ENCODE data around the gene TNIK.
"Not testable (repeated sequence)": the region's sequence is repeated elsewhere in the genome, so short reads cannot be mapped to it uniquely, and the experiment has no call there.

Gene TNIK

GRCh38 chr3:171383206-171384018, 76.8 kb downstream of the TNIK start:
- no peak for DNase-seq

GRCh38 chr3:171382347-171382746, 77.9 kb downstream of the TNIK start:
- not testable (repeated sequence) for DNase-seq

GRCh38 chr3:171380711-171381425, 79.3 kb downstream of the TNIK start:
- no peak for DNase-seq

DNA sequence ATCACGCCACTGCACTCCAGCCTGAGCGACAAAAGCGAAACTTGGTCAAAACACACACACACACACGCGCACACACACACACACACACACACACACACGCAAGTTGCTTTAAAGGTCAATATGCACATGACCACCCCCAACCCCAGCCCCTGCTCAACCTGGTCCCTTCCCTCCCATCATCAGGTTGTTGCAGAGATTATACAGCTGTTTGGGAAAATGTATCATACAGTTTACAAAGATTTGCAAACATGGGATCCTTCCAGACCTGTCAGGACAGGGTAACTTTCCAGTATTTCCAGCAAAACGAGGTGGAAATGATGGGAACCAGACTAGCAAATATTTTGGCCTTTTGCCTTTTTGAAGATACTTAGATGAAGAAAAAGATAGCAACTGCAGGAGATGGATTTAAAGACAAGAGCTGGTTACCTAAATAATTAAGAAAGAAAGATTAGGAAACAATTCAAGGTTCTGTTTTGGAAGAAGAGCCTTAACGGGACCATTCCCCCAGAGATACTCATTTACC, 80.2 kb downstream of the TNIK start:
- DNase-seq = no peak

DNA sequence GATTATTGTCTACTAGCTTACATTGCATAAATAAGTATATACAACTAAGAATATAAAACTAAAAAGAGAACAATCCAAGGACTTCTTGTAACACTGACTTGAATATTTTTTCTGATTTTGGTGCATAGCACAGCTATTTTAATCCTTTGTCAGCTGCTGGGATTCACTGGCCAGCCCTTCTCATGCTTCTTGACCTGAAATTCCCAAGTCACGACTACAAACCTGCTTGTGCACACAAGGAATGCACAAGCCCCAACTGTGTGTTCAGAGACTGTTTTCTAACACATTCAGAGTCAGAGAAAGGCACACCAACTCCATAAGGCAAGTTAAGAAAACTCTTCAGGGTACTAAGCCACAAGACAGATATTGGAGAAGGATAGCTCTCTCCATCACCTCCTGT, 80.9 kb downstream of the TNIK start:
- no peak for DNase-seq

DNA sequence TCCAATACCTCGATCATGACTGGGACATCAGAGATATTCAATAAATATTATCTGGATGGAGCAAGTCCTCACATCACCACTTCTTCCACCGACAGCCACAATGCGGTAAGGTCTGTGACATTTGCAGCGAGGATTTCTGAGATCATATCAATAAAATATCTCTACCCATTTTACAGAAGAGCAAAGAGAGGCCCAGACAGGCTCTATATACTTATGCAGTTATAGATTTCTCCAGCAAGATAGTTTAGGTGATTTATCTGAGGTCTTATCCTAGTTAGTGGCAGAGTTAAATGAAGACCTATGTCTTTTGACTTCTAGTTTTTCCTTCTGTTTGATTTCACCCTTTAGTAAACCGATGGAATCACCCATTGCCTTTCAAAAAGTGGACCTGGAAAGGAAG, 81.6 kb downstream of the TNIK start:
- DNase-seq = no peak

GRCh38 chr3:171377859-171378258, 82.3 kb downstream of the TNIK start:
- DNase-seq = no peak

GRCh38 chr3:171376596-171376947, 83.6 kb downstream of the TNIK start:
- no peak for DNase-seq

DNA sequence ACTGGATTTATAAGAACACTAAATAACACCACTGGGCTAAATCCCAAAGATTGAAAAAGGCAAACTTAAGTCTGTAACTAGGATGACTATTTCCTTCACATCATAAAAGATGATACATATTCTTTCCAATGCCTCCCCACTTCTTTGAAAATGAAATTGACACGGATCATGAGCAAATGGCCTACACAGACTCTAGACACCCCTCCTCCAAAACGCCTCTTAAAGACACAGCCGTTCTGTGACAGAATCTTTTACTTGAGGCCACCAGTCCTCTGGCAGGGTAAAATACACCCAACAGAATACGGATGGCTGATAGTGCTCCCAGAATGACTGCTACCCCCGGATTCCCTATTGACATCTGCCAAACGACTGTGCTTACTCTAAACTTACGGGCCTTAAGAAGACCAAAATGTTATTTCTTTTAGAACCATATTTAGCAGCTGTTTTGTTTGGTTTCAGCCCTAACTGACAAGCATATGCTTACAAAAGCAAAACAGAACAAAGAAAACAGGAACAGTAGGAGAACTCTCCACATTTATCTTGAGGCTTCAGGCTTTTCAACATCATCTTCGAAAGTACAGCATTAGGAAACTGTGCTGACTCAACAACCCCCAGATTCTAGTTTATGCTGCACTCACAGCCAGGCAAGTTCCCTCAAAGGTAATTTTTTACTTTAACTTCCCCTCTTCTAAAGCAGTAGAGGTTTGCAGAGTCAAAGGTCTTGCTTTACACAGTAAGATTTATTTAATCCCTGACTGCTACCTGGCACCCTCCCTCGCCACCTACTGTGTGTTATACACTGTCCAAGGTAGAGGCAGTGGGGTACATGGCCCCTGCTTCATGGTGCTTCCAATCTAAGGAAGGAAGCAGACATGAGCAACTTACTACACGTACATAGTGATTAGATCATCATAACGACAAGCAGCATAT, 84.3 kb downstream of the TNIK start:
- DNase-seq = no peak

DNA sequence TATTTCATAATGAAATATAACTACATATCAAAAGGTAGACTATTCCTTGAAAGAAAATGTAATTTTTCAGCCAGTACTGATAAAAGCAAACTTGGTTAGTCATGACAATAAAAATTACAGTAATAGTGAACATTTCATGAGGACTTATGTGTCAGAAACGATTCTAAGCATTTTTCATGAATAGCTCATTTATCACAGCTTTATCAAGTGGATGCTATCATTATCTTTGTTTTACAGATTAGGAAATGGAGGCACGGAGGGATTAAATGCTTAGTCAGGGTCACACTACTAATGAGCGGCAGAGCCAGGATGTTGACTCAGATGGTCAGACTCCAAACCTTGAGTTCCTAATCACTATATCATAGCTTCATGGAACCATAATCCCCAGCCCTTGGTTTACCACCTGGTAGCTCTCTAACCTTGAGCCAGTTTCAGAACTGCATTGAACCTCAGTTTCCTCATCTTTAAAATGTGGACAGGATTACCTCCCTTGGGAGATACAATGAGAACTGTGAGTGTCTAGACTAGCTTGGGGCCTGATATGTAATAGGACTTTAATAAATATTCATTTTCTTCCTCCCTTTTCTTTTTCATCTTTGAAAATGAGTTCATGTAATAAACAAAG, 85.4 kb downstream of the TNIK start:
- no peak for DNase-seq

DNA sequence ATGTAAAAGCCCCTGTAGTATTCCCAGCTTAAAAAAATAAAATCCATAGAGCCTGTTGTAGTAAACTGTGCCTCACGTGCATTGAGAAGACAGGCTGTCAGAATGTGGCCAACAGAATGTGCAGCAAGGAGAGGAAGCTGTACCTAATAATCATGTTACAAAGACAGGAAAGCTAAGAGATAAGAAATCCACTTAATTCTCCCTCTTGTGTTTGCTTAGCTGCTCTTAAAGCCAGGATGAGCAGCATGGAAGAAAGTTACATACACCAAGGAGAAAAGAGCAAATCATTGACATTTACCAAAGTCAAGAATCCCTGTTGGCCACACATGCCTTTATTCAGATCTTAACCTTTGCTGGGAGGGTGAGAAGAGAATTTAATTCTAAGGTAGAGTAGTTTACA, 85.9 kb downstream of the TNIK start:
- no peak for DNase-seq

GRCh38 chr3:171373711-171374110, 86.5 kb downstream of the TNIK start:
- DNase-seq = no peak

GRCh38 chr3:171372694-171373093, 87.5 kb downstream of the TNIK start:
- no peak for DNase-seq

- no peak for DNase-seq
Measured at GRCh38 chr3:171371354-171371753, 88.9 kb downstream of the TNIK start.

DNA sequence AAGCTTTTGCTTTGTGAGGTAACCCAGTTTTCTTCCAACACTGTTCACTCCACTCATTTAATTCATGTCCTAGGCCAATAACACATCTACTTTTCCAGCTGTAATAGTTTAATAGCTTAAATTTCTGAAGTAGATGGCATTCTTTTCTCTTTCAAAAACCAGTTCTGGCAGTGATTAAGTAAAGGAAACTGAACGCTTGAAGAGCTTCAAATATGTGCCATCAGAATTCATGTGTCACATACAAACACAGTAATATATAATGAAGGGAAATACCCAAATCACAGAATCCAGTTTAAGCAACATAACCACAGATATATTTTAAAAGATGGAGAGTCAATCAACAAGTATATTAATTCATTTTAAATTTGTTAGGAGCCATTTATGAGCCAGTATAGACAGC, 91.0 kb downstream of the TNIK start:
- no peak for DNase-seq

DNA sequence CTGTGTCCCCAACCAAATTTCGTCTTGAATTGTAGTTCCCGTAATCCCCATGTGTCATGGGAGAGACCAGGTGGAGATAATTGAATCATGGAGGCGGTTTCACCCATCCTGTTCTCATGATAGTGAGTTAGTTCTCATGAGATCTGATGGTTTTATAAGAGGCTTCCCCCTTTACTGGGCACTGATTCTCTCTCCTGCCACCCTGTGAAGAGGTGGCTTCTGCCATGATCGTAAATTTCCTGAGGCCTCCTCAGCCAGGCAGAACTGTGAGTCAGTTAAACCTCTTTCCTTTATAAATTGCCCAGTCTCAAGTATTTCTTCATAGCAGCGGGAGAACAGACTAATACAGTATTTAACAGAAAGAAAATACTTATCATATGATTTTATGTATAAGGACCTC, 93.5 kb downstream of the TNIK start:
- peak; percentile 39 for DNase-seq

DNA sequence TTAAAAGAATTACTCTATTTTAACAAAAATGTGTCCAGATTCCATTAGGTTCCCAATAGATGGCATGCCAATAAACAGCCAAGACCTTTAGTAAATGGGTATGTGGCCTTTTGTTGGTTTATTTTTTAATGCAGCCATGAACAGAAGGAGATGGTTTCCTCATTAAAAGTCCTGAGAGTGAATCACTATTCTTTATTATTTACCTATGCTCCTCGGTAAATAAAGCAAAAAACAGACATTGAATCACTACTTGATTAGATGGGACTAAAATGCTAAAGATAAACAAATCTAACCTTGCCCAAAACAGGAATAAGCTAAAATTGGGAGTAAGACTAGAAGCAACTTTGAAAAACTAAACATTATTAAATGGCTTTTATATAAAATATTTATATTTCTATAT, 94.2 kb downstream of the TNIK start:
- DNase-seq = no peak

- peak; percentile 43 for DNase-seq
Measured at GRCh38 chr3:171365489-171365888, 94.7 kb downstream of the TNIK start.

DNA sequence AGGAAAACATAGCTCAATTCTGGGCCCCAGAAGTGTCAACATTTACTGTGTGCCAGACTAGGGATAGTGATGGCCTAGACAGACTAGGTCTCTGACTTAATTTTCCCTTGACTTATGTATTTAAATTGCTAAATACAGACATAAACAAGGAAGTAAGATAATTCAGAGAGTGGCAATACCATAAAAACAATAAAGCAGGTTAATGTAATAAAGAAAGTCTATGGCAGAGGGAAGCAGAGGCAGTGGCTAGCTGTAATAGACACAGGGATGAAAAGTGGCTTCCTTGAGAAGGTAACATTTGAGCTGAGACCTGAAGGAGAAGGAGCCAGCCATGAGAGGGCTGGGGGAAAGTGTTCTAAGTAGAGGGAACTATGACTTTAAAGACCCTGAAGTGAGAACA, 95.7 kb downstream of the TNIK start:
- no peak for DNase-seq

GRCh38 chr3:171363202-171363601, 97.0 kb downstream of the TNIK start:
- DNase-seq = no peak

DNA sequence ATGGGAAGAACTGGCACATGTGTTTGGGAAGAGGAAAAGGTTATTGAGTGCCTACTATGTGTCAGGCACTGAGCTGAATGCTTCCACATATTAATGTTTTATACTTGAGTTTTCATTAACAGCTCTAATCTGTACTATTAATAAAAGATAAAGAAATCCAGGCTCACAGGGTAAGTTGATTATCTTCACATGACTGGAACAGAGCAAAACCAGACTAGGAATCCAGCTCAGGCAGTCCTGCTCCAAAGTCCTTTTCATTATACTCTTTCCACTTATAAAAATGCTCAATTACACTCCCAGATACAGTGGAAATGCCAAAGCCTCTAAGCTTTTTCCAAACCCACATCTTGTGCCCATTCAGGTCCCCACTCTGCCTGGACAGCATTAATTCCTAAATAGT, 97.6 kb downstream of the TNIK start:
- DNase-seq = no peak

- no peak for DNase-seq
Measured at GRCh38 chr3:171358881-171359198, 101.4 kb downstream of the TNIK start.
